GM19239 (cell line): ENCODE data around the gene KRTAP21-3.

ENCODE experiments used
- DNase-seq: peaks from one replicate; pipeline ENCODE4 v3.0.0; 2011; ENCODE audit warnings: low spot score; ENCODE audit not compliant: insufficient read length
- FAIRE-seq: peaks from 2 replicates; lab custom pipeline; 2011; peaks lifted over from hg19 to GRCh38; lab: Jason Lieb, UNC

Gene KRTAP21-3

DNA sequence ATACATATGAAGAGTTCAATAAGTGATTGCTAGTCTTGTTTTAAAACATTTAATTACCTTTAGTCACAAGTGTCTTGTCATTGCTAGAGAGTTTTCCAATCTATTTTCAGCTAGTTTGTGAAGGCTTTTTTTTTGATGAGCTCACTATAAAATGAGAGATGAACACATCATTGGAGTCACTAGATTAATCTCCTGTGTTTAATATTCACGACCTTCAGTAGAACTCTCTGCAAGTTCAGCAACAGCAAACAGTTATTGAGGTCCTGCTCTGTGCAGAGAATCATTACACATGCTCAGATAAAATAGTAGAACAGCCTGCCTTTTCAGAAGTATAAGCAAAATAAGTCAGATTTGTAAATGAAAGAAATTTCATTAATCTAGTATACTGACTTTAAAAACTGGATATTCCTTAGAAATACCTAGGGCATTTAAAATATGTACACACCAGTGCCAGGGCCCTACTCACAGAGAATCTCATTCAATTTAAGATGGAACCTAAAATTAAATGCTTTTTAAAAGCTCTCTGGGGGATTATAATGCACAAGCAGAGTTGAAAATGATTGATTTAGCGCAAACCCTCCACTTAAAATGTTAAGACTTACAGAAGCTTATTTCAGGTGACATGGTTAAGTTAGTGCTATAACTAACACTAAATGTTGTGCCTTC lies 45.5 kb downstream of the KRTAP21-3 start:
- no peak for DNase-seq
- FAIRE-seq = no peak

DNA sequence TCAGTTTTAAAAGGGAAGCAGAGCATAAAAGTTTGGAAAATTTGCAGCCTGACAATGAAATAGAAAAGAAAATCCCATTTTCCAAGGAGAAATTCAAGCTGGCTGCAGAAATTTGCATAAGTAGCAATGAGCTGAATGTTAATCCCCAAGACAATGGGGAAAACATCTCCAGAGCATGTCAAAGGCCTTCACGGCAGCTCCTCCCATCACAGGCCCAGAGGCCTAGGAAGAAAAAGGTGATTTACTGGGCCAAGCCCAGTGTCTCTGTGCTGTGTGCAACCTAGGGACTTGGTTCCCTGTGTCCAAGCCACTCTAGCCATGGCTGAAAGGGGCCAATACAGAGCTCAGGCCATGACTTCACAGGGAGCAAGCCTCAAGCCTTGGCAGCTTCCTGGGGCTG lies 49.8 kb downstream of the KRTAP21-3 start:
- DNase-seq (no peak), FAIRE-seq (no peak)
